ENCODE results near the gene TMCO6. TPM values are rescaled to one million over a fixed set of nuclear protein-coding genes. Genes with fewer than 3 reads are reported as not detected.
A peak's percentile ranks its signal among the peaks of the same experiment; 100 is the strongest.
"Not testable (repeated sequence)": the region's sequence is repeated elsewhere in the genome, so short reads cannot be mapped to it uniquely, and the experiment has no call there.

Gene TMCO6
- polyA plus RNA-seq, 1 donor from 2014 or later = 23.5 TPM

- no peaks in the 10 kb centered on the region for H3K9me3 ChIP-seq (ENCODE audit: low read length)
- H4K20me1 ChIP-seq (ENCODE audit: insufficient read depth) = no peaks in the 10 kb centered on the region
- TF ChIP-seq EZH2 (IDR thresholded peaks at IDR 0.05; ENCODE audit: borderline replicate concordance, insufficient read depth, low read length, poor library complexity, severe bottlenecking) = no peak
- TF ChIP-seq CTCF (IDR thresholded peaks at IDR 0.05; ENCODE audit: poor library complexity, severe bottlenecking) = no peak
- no peak for TF ChIP-seq POLR2AphosphoS5 (IDR thresholded peaks at IDR 0.05)
- no peak for TF ChIP-seq EP300 (conservative IDR thresholded peaks at IDR 0.05; ENCODE audit: poor library complexity, severe bottlenecking)
- no peak for TF ChIP-seq MXI1 (conservative IDR thresholded peaks at IDR 0.05; ENCODE audit: poor library complexity, severe bottlenecking)
- no peak for TF ChIP-seq RAD21 (conservative IDR thresholded peaks at IDR 0.05)
- TF ChIP-seq, protein P1, sequence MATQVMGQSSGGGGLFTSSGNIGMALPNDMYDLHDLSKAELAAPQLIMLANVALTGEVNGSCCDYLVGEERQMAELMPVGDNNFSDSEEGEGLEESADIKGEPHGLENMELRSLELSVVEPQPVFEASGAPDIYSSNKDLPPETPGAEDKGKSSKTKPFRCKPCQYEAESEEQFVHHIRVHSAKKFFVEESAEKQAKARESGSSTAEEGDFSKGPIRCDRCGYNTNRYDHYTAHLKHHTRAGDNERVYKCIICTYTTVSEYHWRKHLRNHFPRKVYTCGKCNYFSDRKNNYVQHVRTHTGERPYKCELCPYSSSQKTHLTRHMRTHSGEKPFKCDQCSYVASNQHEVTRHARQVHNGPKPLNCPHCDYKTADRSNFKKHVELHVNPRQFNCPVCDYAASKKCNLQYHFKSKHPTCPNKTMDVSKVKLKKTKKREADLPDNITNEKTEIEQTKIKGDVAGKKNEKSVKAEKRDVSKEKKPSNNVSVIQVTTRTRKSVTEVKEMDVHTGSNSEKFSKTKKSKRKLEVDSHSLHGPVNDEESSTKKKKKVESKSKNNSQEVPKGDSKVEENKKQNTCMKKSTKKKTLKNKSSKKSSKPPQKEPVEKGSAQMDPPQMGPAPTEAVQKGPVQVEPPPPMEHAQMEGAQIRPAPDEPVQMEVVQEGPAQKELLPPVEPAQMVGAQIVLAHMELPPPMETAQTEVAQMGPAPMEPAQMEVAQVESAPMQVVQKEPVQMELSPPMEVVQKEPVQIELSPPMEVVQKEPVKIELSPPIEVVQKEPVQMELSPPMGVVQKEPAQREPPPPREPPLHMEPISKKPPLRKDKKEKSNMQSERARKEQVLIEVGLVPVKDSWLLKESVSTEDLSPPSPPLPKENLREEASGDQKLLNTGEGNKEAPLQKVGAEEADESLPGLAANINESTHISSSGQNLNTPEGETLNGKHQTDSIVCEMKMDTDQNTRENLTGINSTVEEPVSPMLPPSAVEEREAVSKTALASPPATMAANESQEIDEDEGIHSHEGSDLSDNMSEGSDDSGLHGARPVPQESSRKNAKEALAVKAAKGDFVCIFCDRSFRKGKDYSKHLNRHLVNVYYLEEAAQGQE (IDR thresholded peaks at IDR 0.05; ENCODE audit: borderline replicate concordance) = no peak
- TF ChIP-seq SMC3 (conservative IDR thresholded peaks at IDR 0.05; ENCODE audit: poor library complexity) = no peak
- no peak for TF ChIP-seq TAF1 (IDR thresholded peaks at IDR 0.05; ENCODE audit: low read depth)
- H3K27ac ChIP-seq (ENCODE audit: low read length) = no peak overlapping the region
- no peak overlapping the region for H3K9ac ChIP-seq (ENCODE audit: low read length)
- H3K36me3 ChIP-seq (ENCODE audit: insufficient read depth, low read length) = no peaks in the 10 kb centered on the region
- H3K9me2 ChIP-seq (ENCODE audit: insufficient read depth, low read length) = no peaks in the 10 kb centered on the region
- no peak overlapping the region for H3K4me2 ChIP-seq (ENCODE audit: low read length)
- no peaks in the 10 kb centered on the region for H3F3A ChIP-seq (ENCODE audit: insufficient read depth, low read length, poor library complexity, severe bottlenecking)
- no peak overlapping the region for H2AFZ ChIP-seq (ENCODE audit: low read depth, low read length)
- H3K27me3 ChIP-seq (ENCODE audit: insufficient read depth, low read depth, low read length) = no peaks in the 10 kb centered on the region
- no peaks in the 10 kb centered on the region for H3K79me2 ChIP-seq (replicated peaks; ENCODE audit: insufficient read depth, low read length)
- no peak overlapping the region for H3K4me3 ChIP-seq (ENCODE audit: low read length)
Observed at GRCh38 chr5:140635291-140636257, 3.7 kb upstream of the TMCO6 start.

- Histone ChIP-seq H3K4me3 (ENCODE audit: low read length) (no peak overlapping the region), H3K4me2 (ENCODE audit: low read length) (no peak overlapping the region), H3F3A (ENCODE audit: insufficient read depth, low read length, poor library complexity, severe bottlenecking) (no peaks in the 10 kb centered on the region), H3K36me3 (ENCODE audit: insufficient read depth, low read length) (no peaks in the 10 kb centered on the region), H4K20me1 (ENCODE audit: insufficient read depth) (no peaks in the 10 kb centered on the region), H3K9ac (ENCODE audit: low read length) (no peak overlapping the region), H3K27me3 (ENCODE audit: insufficient read depth, low read depth, low read length) (no peaks in the 10 kb centered on the region), H3K79me2 (replicated peaks; ENCODE audit: insufficient read depth, low read length) (no peaks in the 10 kb centered on the region), H3K9me2 (ENCODE audit: insufficient read depth, low read length) (no peaks in the 10 kb centered on the region), H3K27ac (ENCODE audit: low read length) (no peak overlapping the region), H2AFZ (ENCODE audit: low read depth, low read length) (no peak overlapping the region), H3K9me3 (ENCODE audit: low read length) (no peaks in the 10 kb centered on the region)
- TF ChIP-seq RAD21 (conservative IDR thresholded peaks at IDR 0.05) = no peak
- TF ChIP-seq, protein P1 (IDR thresholded peaks at IDR 0.05; ENCODE audit: borderline replicate concordance) = no peak
Observed at GRCh38 chr5:140637371-140638100, 1.7 kb upstream of the TMCO6 start.

- H3K9me2 ChIP-seq (ENCODE audit: insufficient read depth, low read length); H3K9ac ChIP-seq (ENCODE audit: low read length); H4K20me1 ChIP-seq (ENCODE audit: insufficient read depth); H3K4me2 ChIP-seq (ENCODE audit: low read length); H2AFZ ChIP-seq (ENCODE audit: low read depth, low read length); H3K79me2 ChIP-seq (replicated peaks; ENCODE audit: insufficient read depth, low read length); H3K27me3 ChIP-seq (ENCODE audit: insufficient read depth, low read depth, low read length); H3K9me3 ChIP-seq (ENCODE audit: low read length); H3K36me3 ChIP-seq (ENCODE audit: insufficient read depth, low read length); H3F3A ChIP-seq (ENCODE audit: insufficient read depth, low read length, poor library complexity, severe bottlenecking); H3K27ac ChIP-seq (ENCODE audit: low read length): not testable (repeated sequence)
- peak overlapping the region; percentile 81 for H3K4me3 ChIP-seq (ENCODE audit: low read length)
Observed at GRCh38 chr5:140638898-140639147, 428 bp upstream of the TMCO6 start.

All from neural cell (in vitro differentiated cells).